Upper lobe of left lung (tissue), 6 donors: ENCODE measurements around the gene RAB6D. TPM values are rescaled to one million over a fixed set of nuclear protein-coding genes. Genes with fewer than 3 reads are reported as not detected.
"Not testable (repeated sequence)": the region's sequence is repeated elsewhere in the genome, so short reads cannot be mapped to it uniquely, and the experiment has no call there.

ENCODE experiments used
- ATAC-seq, 2 donors: fragments of 200-7000 bp; cut with Tn5 transposase; one replicate each; pipeline ENCODE4 v1.9.1; 2022; ENCODE audit warnings: mild to moderate bottlenecking in 2 of 2, moderate library complexity in 2 of 2; ENCODE audit not compliant: low FRiP score in 2 of 2
- DNase-seq, 2 donors: peaks; one replicate each; pipeline ENCODE4 v3.0.0-alpha.2; 2019 to 2020
- H3K27ac ChIP-seq, 4 donors: fragments of 200-600 bp; sonication (generic); one replicate each; pipeline ENCODE4 v1.5.1; 2016 to 2019
- H3K27me3 ChIP-seq, 4 donors: fragments of 200-600 bp; sonication (generic); one replicate each; pipeline ENCODE4 v1.5.1; 2017 to 2019
- H3K36me3 ChIP-seq, 4 donors: fragments of 200-600 bp; sonication (generic); one replicate each; pipeline ENCODE4 v1.5.1; 2016 to 2019
- H3K4me1 ChIP-seq, 4 donors: fragments of 200-600 bp; sonication (generic); one replicate each; pipeline ENCODE4 v1.5.1; 2018 to 2019
- H3K4me3 ChIP-seq, 4 donors: fragments of 200-600 bp; sonication (generic); one replicate each; pipeline ENCODE4 v1.5.1; 2017 to 2019; ENCODE audit warnings: mild to moderate bottlenecking in 2 of 4, moderate library complexity in 1 of 4
- H3K9me3 ChIP-seq, 4 donors: fragments of 200-600 bp; sonication (generic); one replicate each; pipeline ENCODE4 v1.5.1; 2018 to 2019
- EP300 ChIP-seq, 4 donors: sonication (generic); formaldehyde crosslinking; IDR thresholded peaks; one replicate each; pipeline ENCODE4 v1.5.1; 2017; ENCODE audit warnings: antibody characterized with exemption in 4 of 4, control low read depth in 2 of 4
- POLR2A ChIP-seq, 4 donors: fragments of 450-650 bp; IDR thresholded peaks; one replicate each; pipeline ENCODE4 v1.5.1; 2016 to 2017; ENCODE audit warnings: antibody characterized with exemption in 4 of 4, mild to moderate bottlenecking in 2 of 4
- POLR2AphosphoS5 ChIP-seq, 2 donors: sonication (generic); formaldehyde crosslinking; IDR thresholded peaks; one replicate each; pipeline ENCODE4 v1.5.1; 2017; ENCODE audit warnings: antibody characterized with exemption in 2 of 2
- WGBS, 2 donors: methylation state at CpG; one replicate each; pipeline ENCODE4 v1.1.5; 2017 to 2018; 5-methylcytosine and 5-hydroxymethylcytosine counted together
- total RNA-seq, 6 donors: library from RNA; depleted of rRNA in 4 of 6; stranded (reverse); fragments of >200 nt in 4 of 6; gene quantifications; one replicate each; pipeline versions ENCODE4 v1.1.0 to v1.2.1, GENCODE V29; 2016 to 2021
- TF ChIP-seq, protein P1 (sequence below), 6 experiments: fragments of 450-650 bp in 4 of 6; fragments of 200-600 bp in 2 of 6; sonication (generic) in 2 of 6; IDR thresholded peaks; one replicate each; pipeline ENCODE4 v1.5.1; 2016 to 2019; ENCODE audit warnings: antibody characterized with exemption in 6 of 6
- donor health status: DM: no; HTN: no; CAD: no; lungs with moderate emphysema.
- donor health status: DM: no; HTN: yes; CAD: no; lungs with severe emphysema.

The RAB6D gene
- total RNA-seq, 6 donors from 2014 or later, result 0.17 TPM; not detected in 5

DNA sequence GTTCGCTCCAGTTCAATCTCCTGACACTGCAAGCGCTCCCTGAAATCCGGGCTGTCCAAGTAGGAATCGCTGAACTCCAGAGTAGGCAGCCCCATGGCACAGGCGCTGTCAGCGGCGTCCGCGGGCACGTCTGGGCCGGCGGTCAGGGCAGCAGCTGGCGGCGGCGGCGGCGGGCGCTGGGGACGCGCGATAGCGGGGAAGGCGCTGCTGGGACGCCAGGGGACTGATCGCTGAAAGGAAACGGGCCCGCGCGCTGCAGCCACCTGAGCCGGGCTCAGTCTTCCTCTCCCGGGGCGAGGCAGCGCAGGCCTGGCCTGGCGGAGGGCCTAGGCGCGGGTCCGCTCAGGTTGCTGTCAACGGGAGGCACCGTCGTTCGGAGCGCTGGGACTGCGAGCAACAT, 33.0 kb downstream of the RAB6D start:
- ATAC-seq, H3K4me1 ChIP-seq, H3K4me3 ChIP-seq, H3K9me3 ChIP-seq, H3K36me3 ChIP-seq, H3K27ac ChIP-seq, H3K27me3 ChIP-seq: not testable (repeated sequence)
- 9 to 27% methylated on average over 5 to 35 of the region's 43 CpGs for WGBS, 2 donors
- DNase-seq, result peak in 1 of 2 donors; percentile 82

DNA sequence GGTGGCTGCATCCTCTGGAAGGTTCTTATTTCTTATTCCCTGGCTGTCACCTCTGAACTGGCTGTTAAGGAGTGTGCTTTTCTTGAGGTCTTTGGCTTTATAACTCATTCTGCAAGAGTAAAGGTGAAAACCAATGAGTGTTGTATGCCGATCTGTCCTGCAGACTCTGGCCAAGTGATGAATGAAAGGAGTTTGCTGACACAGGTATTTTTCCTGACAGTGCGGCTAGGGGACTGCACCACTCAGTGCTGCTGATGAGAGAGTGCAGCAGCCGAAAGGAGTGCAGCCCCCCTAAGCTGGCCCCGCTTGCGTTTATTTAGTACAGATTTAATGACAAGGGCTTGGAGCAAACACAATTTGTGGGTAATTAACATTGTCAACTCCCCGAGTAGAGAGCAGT, 41.8 kb downstream of the RAB6D start:
- no peaks in the 10 kb centered on the region for H3K27me3 ChIP-seq
- H3K4me3 ChIP-seq, result no peak overlapping the region
- no peaks in the 10 kb centered on the region for H3K36me3 ChIP-seq
- H3K9me3 ChIP-seq, result peaks cover 0 to 5% (median 2%) of the 10 kb centered on the region in 4 donors
- 72 to 80% methylated on average over 6 of the region's 6 CpGs for WGBS, 2 donors
- H3K4me1 ChIP-seq, result no peaks in the 10 kb centered on the region
- ATAC-seq (no peak), DNase-seq (no peak)
- TF ChIP-seq POLR2A (IDR thresholded peaks at IDR 0.05) (no peak), EP300 (IDR thresholded peaks at IDR 0.05) (no peak), POLR2AphosphoS5 (IDR thresholded peaks at IDR 0.05) (no peak)
- TF ChIP-seq, protein P1, sequence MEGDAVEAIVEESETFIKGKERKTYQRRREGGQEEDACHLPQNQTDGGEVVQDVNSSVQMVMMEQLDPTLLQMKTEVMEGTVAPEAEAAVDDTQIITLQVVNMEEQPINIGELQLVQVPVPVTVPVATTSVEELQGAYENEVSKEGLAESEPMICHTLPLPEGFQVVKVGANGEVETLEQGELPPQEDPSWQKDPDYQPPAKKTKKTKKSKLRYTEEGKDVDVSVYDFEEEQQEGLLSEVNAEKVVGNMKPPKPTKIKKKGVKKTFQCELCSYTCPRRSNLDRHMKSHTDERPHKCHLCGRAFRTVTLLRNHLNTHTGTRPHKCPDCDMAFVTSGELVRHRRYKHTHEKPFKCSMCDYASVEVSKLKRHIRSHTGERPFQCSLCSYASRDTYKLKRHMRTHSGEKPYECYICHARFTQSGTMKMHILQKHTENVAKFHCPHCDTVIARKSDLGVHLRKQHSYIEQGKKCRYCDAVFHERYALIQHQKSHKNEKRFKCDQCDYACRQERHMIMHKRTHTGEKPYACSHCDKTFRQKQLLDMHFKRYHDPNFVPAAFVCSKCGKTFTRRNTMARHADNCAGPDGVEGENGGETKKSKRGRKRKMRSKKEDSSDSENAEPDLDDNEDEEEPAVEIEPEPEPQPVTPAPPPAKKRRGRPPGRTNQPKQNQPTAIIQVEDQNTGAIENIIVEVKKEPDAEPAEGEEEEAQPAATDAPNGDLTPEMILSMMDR (IDR thresholded peaks at IDR 0.05), result no peak
- no peak overlapping the region for H3K27ac ChIP-seq

DNA sequence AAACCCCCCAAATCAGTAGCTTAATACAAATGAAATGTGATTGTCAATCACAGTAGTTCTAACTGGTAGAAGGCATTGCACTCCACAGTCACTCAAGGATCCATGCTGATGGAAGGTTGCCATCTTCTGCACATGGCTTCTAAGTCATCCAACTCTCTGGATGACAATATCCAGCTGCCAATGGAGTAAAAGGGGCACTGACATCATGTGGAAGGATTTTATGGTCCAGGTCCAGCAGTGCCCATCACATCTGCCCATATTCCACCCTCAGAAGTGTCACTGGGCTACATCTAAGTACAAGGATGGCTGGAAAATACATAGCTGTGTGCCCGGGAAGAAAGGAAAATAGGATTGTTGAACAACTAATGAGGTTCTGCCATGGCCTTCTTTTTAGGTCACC, 42.6 kb downstream of the RAB6D start:
- H3K27me3 ChIP-seq, H3K36me3 ChIP-seq, H3K4me3 ChIP-seq, ATAC-seq, H3K4me1 ChIP-seq, H3K27ac ChIP-seq, DNase-seq, H3K9me3 ChIP-seq: not testable (repeated sequence)
- 74 to 79% methylated on average over 1 of the region's 1 CpG for WGBS, 2 donors

DNA sequence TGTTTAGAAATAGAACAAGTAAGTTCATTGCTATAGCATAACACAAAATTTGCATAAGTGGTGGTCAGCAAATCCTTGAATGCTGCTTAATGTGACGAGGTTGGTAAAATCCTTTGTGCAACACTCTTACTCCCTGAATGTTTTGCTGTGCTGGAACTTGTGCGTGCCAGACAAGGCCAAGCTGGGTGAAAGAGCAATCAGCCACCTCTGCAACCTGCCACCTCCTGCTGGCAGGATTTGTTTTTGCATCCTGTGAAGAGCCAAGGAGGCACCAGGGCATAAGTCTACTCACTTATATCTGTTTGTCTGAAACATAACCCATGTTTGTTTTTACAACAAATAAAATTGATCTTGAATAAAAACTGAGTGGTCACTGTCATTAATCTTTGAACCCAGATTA, 53.0 kb downstream of the RAB6D start:
- not testable (repeated sequence) for H3K27me3 ChIP-seq, H3K36me3 ChIP-seq, H3K27ac ChIP-seq, H3K9me3 ChIP-seq, H3K4me1 ChIP-seq, H3K4me3 ChIP-seq, DNase-seq, ATAC-seq
- 67 to 76% methylated on average over 2 of the region's 2 CpGs for WGBS, 2 donors

Other genes with a start within 250 kb of the RAB6D start
- under 1 TPM in 2 of 6 donors, not detected in 4; 0.09 to 0.13 TPM for gene POTEE, start 154.6 kb downstream of the RAB6D start, total RNA-seq
- not detected for gene TUBA3D, start 112.0 kb upstream of the RAB6D start, total RNA-seq
- 10 to 100 TPM; 15.7 to 66.9 (median 47.4) TPM for gene MZT2A, start 128.2 kb upstream of the RAB6D start, total RNA-seq
- 10 to 100 TPM in 4 of 6 donors, 1 to 10 TPM in 1, under 1 TPM in 1; 0.46 to 33.5 (median 11.8) TPM for gene CCDC74A, start 163.7 kb upstream of the RAB6D start, total RNA-seq